ENCODE results near the gene ACBD4. TPM values are rescaled to one million over a fixed set of nuclear protein-coding genes. Genes with fewer than 3 reads are reported as not detected.

Gene ACBD4
- total RNA-seq, 3 donors from 2014 or later: 4.5 to 5.7 (median 4.7) TPM

- H3K4me3 Mint-ChIP-seq: peak overlapping the region; percentile 98
- no peaks in the 10 kb centered on the region for H3K9me3 Mint-ChIP-seq
- no peaks in the 10 kb centered on the region for H3K27me3 Mint-ChIP-seq (ENCODE audit: low read depth)
- H3K4me1 Mint-ChIP-seq (ENCODE audit: low read depth): peaks cover 39% of the 10 kb centered on the region
- H3K36me3 Mint-ChIP-seq (ENCODE audit: insufficient read depth): no peaks in the 10 kb centered on the region
- ATAC-seq: peak; percentile 0
- DNase-seq: no peak
Measured at GRCh38 chr17:45146890-45147580, 11.5 kb downstream of the ACBD4 start.

- H3K36me3 Mint-ChIP-seq (ENCODE audit: insufficient read depth): no peaks in the 10 kb centered on the region
- H3K27me3 Mint-ChIP-seq (ENCODE audit: low read depth): no peaks in the 10 kb centered on the region
- ATAC-seq: peak; percentile 37 to 47
- peak; percentile 69 for DNase-seq
- H3K4me1 Mint-ChIP-seq (ENCODE audit: low read depth): peaks cover 39% of the 10 kb centered on the region
- H3K4me3 Mint-ChIP-seq: peak overlapping the region; percentile 98
- H3K9me3 Mint-ChIP-seq: no peaks in the 10 kb centered on the region
Measured at GRCh38 chr17:45147581-45148182, 12.2 kb downstream of the ACBD4 start.

GRCh38 chr17:45148183-45149036 lies 12.9 kb downstream of the ACBD4 start, which contains the start of gene HEXIM1:
TSS of gene HEXIM1 (plus strand) at chr17:45148475. CDS start at chr17:45149191, 716 bp downstream.
- DNase-seq (peak; percentile 98), ATAC-seq (peak; percentile 79 to 83)
- H3K4me3 Mint-ChIP-seq: peak within 1 kb of the TSS; percentile 98
- H3K9me3 Mint-ChIP-seq: no peaks in the 10 kb centered on the region
- no peaks in the 10 kb centered on the region for H3K27me3 Mint-ChIP-seq (ENCODE audit: low read depth)
- no peaks in the 10 kb centered on the region for H3K36me3 Mint-ChIP-seq (ENCODE audit: insufficient read depth)
- H3K4me1 Mint-ChIP-seq (ENCODE audit: low read depth): peaks cover 37% of the 10 kb centered on the region

- Mint-ChIP-seq H3K36me3 (ENCODE audit: insufficient read depth) (no peaks in the 10 kb centered on the region), H3K27me3 (ENCODE audit: low read depth) (no peaks in the 10 kb centered on the region), H3K4me1 (ENCODE audit: low read depth) (peaks cover 37% of the 10 kb centered on the region), H3K4me3 (peak overlapping the region; percentile 98), H3K9me3 (no peaks in the 10 kb centered on the region)
- peak; percentile 13 to 15 for ATAC-seq
- DNase-seq: peak; percentile 59
Measured at GRCh38 chr17:45149037-45149668, 13.7 kb downstream of the ACBD4 start.

- no peaks in the 10 kb centered on the region for H3K36me3 Mint-ChIP-seq (ENCODE audit: insufficient read depth)
- DNase-seq: no peak
- peak overlapping the region; percentile 98 for H3K4me3 Mint-ChIP-seq
- ATAC-seq: peak; percentile 4 to 6
- H3K4me1 Mint-ChIP-seq (ENCODE audit: low read depth): peaks cover 35% of the 10 kb centered on the region
- no peaks in the 10 kb centered on the region for H3K27me3 Mint-ChIP-seq (ENCODE audit: low read depth)
- H3K9me3 Mint-ChIP-seq: no peaks in the 10 kb centered on the region
Measured at GRCh38 chr17:45149669-45150664, 14.5 kb downstream of the ACBD4 start.

GRCh38 chr17:45150911-45151809 lies 15.7 kb downstream of the ACBD4 start:
- ATAC-seq (no peak), DNase-seq (no peak)
- H3K36me3 Mint-ChIP-seq (ENCODE audit: insufficient read depth): peaks cover 1% of the 10 kb centered on the region
- H3K9me3 Mint-ChIP-seq: no peaks in the 10 kb centered on the region
- H3K4me1 Mint-ChIP-seq (ENCODE audit: low read depth): peaks cover 33% of the 10 kb centered on the region
- H3K27me3 Mint-ChIP-seq (ENCODE audit: low read depth): no peaks in the 10 kb centered on the region
- peak overlapping the region; percentile 98 for H3K4me3 Mint-ChIP-seq

GRCh38 chr17:45155029-45155428 lies 19.5 kb downstream of the ACBD4 start:
- ATAC-seq: no peak
- Mint-ChIP-seq H3K9me3 (no peaks in the 10 kb centered on the region), H3K36me3 (ENCODE audit: insufficient read depth) (peaks cover 9% of the 10 kb centered on the region), H3K4me3 (no peak overlapping the region), H3K4me1 (ENCODE audit: low read depth) (peaks cover 47% of the 10 kb centered on the region), H3K27me3 (ENCODE audit: low read depth) (no peaks in the 10 kb centered on the region)
- no peak for DNase-seq

- H3K4me1 Mint-ChIP-seq (ENCODE audit: low read depth): peaks cover 46% of the 10 kb centered on the region
- no peak for ATAC-seq
Measured at GRCh38 chr17:45155483-45155882, 20.0 kb downstream of the ACBD4 start.

GRCh38 chr17:45156242-45156641 lies 20.8 kb downstream of the ACBD4 start:
- DNase-seq (no peak), ATAC-seq (no peak)
- Mint-ChIP-seq H3K9me3 (no peaks in the 10 kb centered on the region), H3K27me3 (ENCODE audit: low read depth) (no peaks in the 10 kb centered on the region), H3K36me3 (ENCODE audit: insufficient read depth) (peaks cover 9% of the 10 kb centered on the region), H3K4me3 (no peak overlapping the region), H3K4me1 (ENCODE audit: low read depth) (peaks cover 41% of the 10 kb centered on the region)

More at GRCh38 chr17:45155483-45155882, 20.0 kb downstream of the ACBD4 start:
- H3K9me3 Mint-ChIP-seq: no peaks in the 10 kb centered on the region
- no peaks in the 10 kb centered on the region for H3K27me3 Mint-ChIP-seq (ENCODE audit: low read depth)
- H3K4me3 Mint-ChIP-seq: no peak overlapping the region
- peaks cover 9% of the 10 kb centered on the region for H3K36me3 Mint-ChIP-seq (ENCODE audit: insufficient read depth)
- DNase-seq: no peak

- DNase-seq (peak; percentile 52), ATAC-seq (peak; percentile 41 to 45)
- Mint-ChIP-seq H3K4me3 (peak overlapping the region; percentile 99), H3K4me1 (ENCODE audit: low read depth) (peaks cover 44% of the 10 kb centered on the region), H3K9me3 (no peaks in the 10 kb centered on the region), H3K27me3 (ENCODE audit: low read depth) (no peaks in the 10 kb centered on the region), H3K36me3 (ENCODE audit: insufficient read depth) (peaks cover 9% of the 10 kb centered on the region)
Measured at GRCh38 chr17:45160447-45161287, 25.2 kb downstream of the ACBD4 start.

GRCh38 chr17:45161288-45162024 lies 26.0 kb downstream of the ACBD4 start, which contains the start of gene HEXIM2:
TSS of gene HEXIM2 (plus strand) at chr17:45161875. CDS start at chr17:45162794, 919 bp downstream.
- H3K9me3 Mint-ChIP-seq: no peaks in the 10 kb centered on the region
- peak; percentile 95 to 96 for ATAC-seq
- peak within 1 kb of the TSS; percentile 99 for H3K4me3 Mint-ChIP-seq
- H3K36me3 Mint-ChIP-seq (ENCODE audit: insufficient read depth): peaks cover 7% of the 10 kb centered on the region
- peaks cover 40% of the 10 kb centered on the region for H3K4me1 Mint-ChIP-seq (ENCODE audit: low read depth)
- DNase-seq: peak; percentile 98
- no peaks in the 10 kb centered on the region for H3K27me3 Mint-ChIP-seq (ENCODE audit: low read depth)

Data from activated T-cell treated with anti-CD3 and anti-CD28 coated beads, Interleukin-2, amount 50 U/mL, for 4 hours (primary cell).